SJSA1 (cell line): ENCODE results near the gene ZFPL1. TPM values are rescaled to one million over a fixed set of nuclear protein-coding genes. Genes with fewer than 3 reads are reported as not detected.

Source experiments
- DNase-seq, 2 experiments: peaks; one replicate each; pipeline ENCODE4 v3.0.0-alpha.2; 2015 to 2020; ENCODE audit warnings: low spot score in 2 of 2, low read depth in 1 of 2
- H3K27ac ChIP-seq: fragments of 250-450 bp; sonication (Bioruptor Pico); 2 replicates; pipeline ENCODE4 v1.5.1; 2020; ENCODE audit warnings: mild to moderate bottlenecking, moderate library complexity
- H3K27me3 ChIP-seq: fragments of 250-450 bp; sonication (Bioruptor Pico); replicated peaks from 2 replicates; pipeline ENCODE4 v1.5.1; 2020; ENCODE audit warnings: mild to moderate bottlenecking, moderate library complexity
- H3K36me3 ChIP-seq: fragments of 250-450 bp; sonication (Bioruptor Pico); 2 replicates; pipeline ENCODE4 v1.5.1; 2020; ENCODE audit warnings: mild to moderate bottlenecking
- H3K4me1 ChIP-seq: fragments of 250-450 bp; sonication (Bioruptor Pico); replicated peaks from 2 replicates; pipeline ENCODE4 v1.6.1; 2021; ENCODE audit warnings: mild to moderate bottlenecking
- H3K4me3 ChIP-seq: fragments of 250-450 bp; sonication (Bioruptor Pico); 2 replicates; pipeline ENCODE4 v1.5.1; 2020; ENCODE audit warnings: mild to moderate bottlenecking
- H3K9me3 ChIP-seq: fragments of 250-450 bp; sonication (Bioruptor Pico); replicated peaks from 2 replicates; pipeline ENCODE4 v1.5.1; 2020; ENCODE audit warnings: mild to moderate bottlenecking
- total RNA-seq: library from RNA; depleted of rRNA; stranded (reverse); fragments of >200 nt; shearing (Covaris generic); gene quantifications from 2 replicates; pipeline ENCODE4 v1.2.3, GENCODE V29; 2014

The ZFPL1 gene
- total RNA-seq, 1 experiment from 2014 or later: 91.9 TPM

- Histone ChIP-seq H3K27me3 (no peaks in the 10 kb centered on the region), H3K36me3 (no peaks in the 10 kb centered on the region), H3K9me3 (no peaks in the 10 kb centered on the region; the same call in 1 of the 2 replicates), H3K4me1 (no peaks in the 10 kb centered on the region), H3K4me3 (no peak overlapping the region), H3K27ac (no peak overlapping the region)
- no peak for DNase-seq
These were observed 30.1 kb upstream of the ZFPL1 start for GRCh38 chr11:65053827-65054508.

DNA sequence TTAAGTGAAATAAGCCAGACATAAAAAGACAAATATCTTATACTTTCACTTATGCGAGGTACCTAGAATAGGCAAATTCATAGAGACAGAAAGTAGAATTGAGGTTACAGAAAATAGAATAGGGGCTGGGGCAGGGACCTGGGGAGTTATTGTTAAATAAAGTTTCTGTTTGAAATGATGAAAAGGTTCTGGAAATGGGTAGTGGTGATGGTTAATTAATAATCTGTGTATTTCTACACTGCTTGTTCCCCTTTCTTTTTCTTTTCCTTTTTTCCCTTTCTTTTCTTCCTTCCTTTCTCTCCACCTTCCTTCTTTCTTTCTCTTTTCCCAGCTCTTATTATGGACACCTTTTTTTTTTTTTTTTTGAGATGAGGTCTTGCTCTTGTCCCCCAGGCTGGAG is 28.5 kb upstream of the ZFPL1 start:
- no peaks in the 10 kb centered on the region for H3K4me1 ChIP-seq
- no peaks in the 10 kb centered on the region; the same call in 1 of the 2 replicates for H3K27me3 ChIP-seq
- no peak overlapping the region for H3K27ac ChIP-seq
- no peak overlapping the region for H3K4me3 ChIP-seq
- no peak for DNase-seq
- no peaks in the 10 kb centered on the region; the same call in 1 of the 2 replicates for H3K9me3 ChIP-seq
- no peaks in the 10 kb centered on the region for H3K36me3 ChIP-seq

GRCh38 chr11:65056999-65057398 is 27.0 kb upstream of the ZFPL1 start:
- no peaks in the 10 kb centered on the region for H3K4me1 ChIP-seq
- no peaks in the 10 kb centered on the region for H3K36me3 ChIP-seq
- no peak overlapping the region for H3K4me3 ChIP-seq
- H3K27ac ChIP-seq: no peak overlapping the region
- H3K9me3 ChIP-seq: no peaks in the 10 kb centered on the region; the same call in 1 of the 2 replicates
- H3K27me3 ChIP-seq: no peaks in the 10 kb centered on the region; the same call in 1 of the 2 replicates
- DNase-seq: no peak

- Histone ChIP-seq H3K4me1 (no peaks in the 10 kb centered on the region), H3K27me3 (no peaks in the 10 kb centered on the region; the same call in 1 of the 2 replicates), H3K9me3 (no peaks in the 10 kb centered on the region; the same call in 1 of the 2 replicates), H3K27ac (no peak overlapping the region), H3K4me3 (no peak overlapping the region), H3K36me3 (no peaks in the 10 kb centered on the region)
- DNase-seq: no peak
These were observed 26.5 kb upstream of the ZFPL1 start for GRCh38 chr11:65057526-65057925.

DNA sequence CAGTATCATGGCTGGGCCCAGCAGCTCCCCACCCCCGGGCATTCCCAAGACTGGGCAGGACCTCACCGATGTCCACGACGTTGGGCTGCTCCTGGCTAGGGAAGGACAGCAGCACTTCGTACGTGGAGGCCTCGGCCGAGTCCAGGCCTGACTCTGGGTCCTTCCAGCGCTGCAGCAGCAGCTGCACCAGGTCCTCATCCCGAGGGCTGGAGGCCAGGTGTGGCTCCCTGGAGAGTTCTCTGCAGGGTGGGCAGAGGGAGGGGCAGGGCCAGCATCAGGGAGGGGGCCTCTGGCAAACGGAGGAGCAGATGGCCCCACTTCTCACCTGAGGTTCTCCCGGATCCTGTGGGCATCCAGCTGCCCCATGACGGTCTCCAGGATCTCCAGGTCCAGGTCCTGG is 26.0 kb upstream of the ZFPL1 start:
- no peak overlapping the region for H3K27ac ChIP-seq
- no peaks in the 10 kb centered on the region; the same call in 1 of the 2 replicates for H3K27me3 ChIP-seq
- no peaks in the 10 kb centered on the region; the same call in 1 of the 2 replicates for H3K9me3 ChIP-seq
- H3K4me3 ChIP-seq: no peak overlapping the region
- no peak for DNase-seq
- no peaks in the 10 kb centered on the region for H3K4me1 ChIP-seq
- no peaks in the 10 kb centered on the region for H3K36me3 ChIP-seq

GRCh38 chr11:65058419-65059054 is 25.5 kb upstream of the ZFPL1 start, which contains the start of gene NAALADL1:
Gene NAALADL1 (minus strand): TSS chr11:65058553. CDS start chr11:65058521, 32 bp downstream.
- Histone ChIP-seq H3K9me3 (no peaks in the 10 kb centered on the region; the same call in 1 of the 2 replicates), H3K36me3 (no peaks in the 10 kb centered on the region), H3K27ac (no peak within 1 kb of the TSS), H3K4me1 (no peaks in the 10 kb centered on the region), H3K27me3 (no peaks in the 10 kb centered on the region; the same call in 1 of the 2 replicates), H3K4me3 (no peak within 1 kb of the TSS)
- no peak for DNase-seq

DNA sequence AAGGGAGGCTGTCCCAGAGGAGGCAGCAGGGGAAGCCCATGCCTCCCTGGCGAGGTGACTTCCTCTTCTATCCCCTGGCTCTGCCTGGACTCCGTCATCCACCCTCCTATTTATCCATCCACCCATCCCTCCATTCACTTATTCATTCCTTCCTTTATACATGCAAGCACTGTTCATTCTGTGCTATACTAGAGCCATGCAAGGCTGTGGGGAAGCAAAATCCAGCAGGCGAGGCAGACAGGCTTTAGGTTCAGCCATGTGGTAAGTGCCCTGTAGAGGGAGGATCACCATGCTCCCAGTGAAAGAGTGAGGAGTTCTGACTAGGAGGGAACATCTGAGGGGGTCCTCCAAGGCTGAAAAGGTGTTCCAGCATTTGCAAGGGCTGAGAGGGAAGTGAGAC is 24.5 kb upstream of the ZFPL1 start:
- H3K27me3 ChIP-seq: no peaks in the 10 kb centered on the region; the same call in 1 of the 2 replicates
- H3K4me1 ChIP-seq: no peaks in the 10 kb centered on the region
- H3K9me3 ChIP-seq: no peaks in the 10 kb centered on the region; the same call in 1 of the 2 replicates
- no peak for DNase-seq
- H3K4me3 ChIP-seq: no peak overlapping the region
- no peaks in the 10 kb centered on the region for H3K36me3 ChIP-seq
- no peak overlapping the region for H3K27ac ChIP-seq

DNA sequence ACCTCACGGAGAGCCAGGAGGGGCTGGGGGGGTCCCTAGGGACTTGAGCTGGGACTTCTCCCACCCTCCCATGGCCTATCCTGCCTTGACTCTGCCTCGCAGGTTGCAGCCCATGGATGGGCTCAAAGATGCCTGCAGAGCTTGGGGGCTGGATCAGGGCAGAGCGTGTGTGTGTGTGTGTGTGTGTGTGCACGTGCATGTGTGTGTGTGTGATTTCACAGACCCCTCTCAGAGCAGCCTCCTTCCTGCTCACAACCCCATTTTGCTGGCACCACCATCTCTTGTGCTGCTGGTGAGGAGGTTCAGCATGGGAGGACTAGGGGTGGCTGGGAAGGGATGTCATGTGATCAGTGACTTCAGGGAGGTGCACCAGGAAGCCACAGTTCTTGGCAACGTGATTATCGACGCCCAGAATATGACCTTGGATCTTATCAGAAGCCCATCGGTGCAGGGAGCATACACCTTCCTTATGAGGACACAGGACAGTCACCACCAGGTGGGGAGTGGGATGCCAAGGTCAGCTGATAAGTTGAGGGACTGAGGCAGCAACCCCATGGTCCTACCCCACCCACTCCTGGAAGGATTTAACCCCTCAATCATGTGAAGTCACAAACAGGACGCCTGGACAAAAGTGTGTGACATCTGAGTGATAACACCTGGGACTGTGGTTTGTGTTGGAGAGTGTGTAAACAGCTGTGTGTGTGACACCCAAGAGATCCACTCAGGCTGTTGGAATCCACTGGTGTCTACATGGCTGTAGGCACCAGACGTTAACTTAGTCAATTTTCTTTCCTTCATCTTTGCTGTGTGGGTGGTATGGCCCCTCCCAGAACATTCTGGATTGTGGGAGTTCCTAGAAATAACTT is 23.8 kb upstream of the ZFPL1 start:
- DNase-seq: no peak
- no peaks in the 10 kb centered on the region for H3K36me3 ChIP-seq
- no peaks in the 10 kb centered on the region; the same call in 1 of the 2 replicates for H3K9me3 ChIP-seq
- no peak overlapping the region for H3K27ac ChIP-seq
- no peaks in the 10 kb centered on the region for H3K4me1 ChIP-seq
- H3K27me3 ChIP-seq: no peaks in the 10 kb centered on the region; the same call in 1 of the 2 replicates
- H3K4me3 ChIP-seq: no peak overlapping the region

- Histone ChIP-seq H3K27ac (no peak overlapping the region), H3K36me3 (no peaks in the 10 kb centered on the region), H3K27me3 (no peaks in the 10 kb centered on the region; the same call in 1 of the 2 replicates), H3K4me3 (no peak overlapping the region), H3K4me1 (no peaks in the 10 kb centered on the region), H3K9me3 (no peaks in the 10 kb centered on the region; the same call in 1 of the 2 replicates)
- no peak for DNase-seq
These were observed 23.1 kb upstream of the ZFPL1 start for GRCh38 chr11:65060913-65061408.

GRCh38 chr11:65063532-65063931 is 20.5 kb upstream of the ZFPL1 start:
- no peak overlapping the region for H3K4me3 ChIP-seq
- DNase-seq: no peak
- no peaks in the 10 kb centered on the region for H3K4me1 ChIP-seq
- H3K27me3 ChIP-seq: no peaks in the 10 kb centered on the region; the same call in 1 of the 2 replicates
- H3K27ac ChIP-seq: no peak overlapping the region
- no peaks in the 10 kb centered on the region; the same call in 1 of the 2 replicates for H3K9me3 ChIP-seq
- no peaks in the 10 kb centered on the region for H3K36me3 ChIP-seq

- H3K4me3 ChIP-seq: no peak overlapping the region
- no peaks in the 10 kb centered on the region; the same call in 1 of the 2 replicates for H3K9me3 ChIP-seq
- H3K36me3 ChIP-seq: no peaks in the 10 kb centered on the region
- no peak for DNase-seq
- H3K4me1 ChIP-seq: no peaks in the 10 kb centered on the region
- H3K27ac ChIP-seq: no peak overlapping the region
- H3K27me3 ChIP-seq: no peaks in the 10 kb centered on the region; the same call in 1 of the 2 replicates
These were observed 19.2 kb upstream of the ZFPL1 start for GRCh38 chr11:65064847-65065240.

DNA sequence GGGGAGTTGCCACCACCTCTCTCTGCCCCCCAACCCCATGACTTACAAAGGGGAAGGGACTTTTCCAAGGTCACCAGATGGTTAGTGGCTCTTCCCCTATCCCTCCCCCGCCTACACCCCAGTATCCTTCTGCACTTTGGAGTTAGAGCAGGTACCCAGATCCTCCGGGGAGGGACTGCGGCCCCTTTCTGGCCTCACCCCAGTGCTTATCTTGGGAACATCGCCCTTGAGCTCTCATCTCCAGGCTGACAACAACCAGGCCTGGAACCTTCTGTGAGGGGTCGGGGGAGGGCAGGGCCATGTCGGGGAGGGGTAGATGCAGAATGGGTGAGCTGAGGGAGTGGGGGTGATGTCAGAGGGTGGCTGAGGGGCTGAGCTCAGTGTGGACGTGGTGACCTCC is 18.2 kb upstream of the ZFPL1 start:
- H3K9me3 ChIP-seq: no peaks in the 10 kb centered on the region
- no peak for DNase-seq
- H3K27me3 ChIP-seq: no peaks in the 10 kb centered on the region
- no peak overlapping the region for H3K27ac ChIP-seq
- no peaks in the 10 kb centered on the region for H3K36me3 ChIP-seq
- H3K4me1 ChIP-seq: no peaks in the 10 kb centered on the region
- H3K4me3 ChIP-seq: no peak overlapping the region

DNA sequence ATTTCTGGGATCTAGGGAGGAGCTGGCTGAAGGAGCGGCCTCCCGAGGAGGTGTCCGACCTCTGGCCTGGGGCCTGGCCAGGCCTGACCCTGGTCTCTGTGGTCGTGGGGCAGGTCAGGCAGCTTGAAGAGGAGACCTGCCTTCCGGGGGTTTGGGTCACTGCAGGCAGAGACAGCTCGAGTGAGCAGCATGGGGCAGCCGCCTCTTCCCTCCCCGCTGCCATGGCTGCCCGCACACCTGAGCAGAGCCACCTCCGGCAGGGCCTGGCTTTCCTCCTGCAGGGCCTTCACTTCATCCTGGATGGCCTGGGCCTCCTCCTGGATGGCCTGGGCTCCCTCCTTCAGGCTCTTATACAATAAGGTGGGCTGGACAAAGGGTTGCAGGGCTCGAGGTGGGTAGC is 17.7 kb upstream of the ZFPL1 start:
- Histone ChIP-seq H3K27me3 (no peaks in the 10 kb centered on the region), H3K4me1 (no peaks in the 10 kb centered on the region), H3K27ac (no peak overlapping the region), H3K36me3 (no peaks in the 10 kb centered on the region), H3K4me3 (no peak overlapping the region), H3K9me3 (no peaks in the 10 kb centered on the region)
- no peak for DNase-seq
